ENCODE data around the gene JMJD1C. TPM values are rescaled to one million over a fixed set of nuclear protein-coding genes. Genes with fewer than 3 reads are reported as not detected.

JMJD1C gene
- total and polyA plus RNA-seq, 12 donors: 36.0 to 124 (median 57.2) TPM

DNA sequence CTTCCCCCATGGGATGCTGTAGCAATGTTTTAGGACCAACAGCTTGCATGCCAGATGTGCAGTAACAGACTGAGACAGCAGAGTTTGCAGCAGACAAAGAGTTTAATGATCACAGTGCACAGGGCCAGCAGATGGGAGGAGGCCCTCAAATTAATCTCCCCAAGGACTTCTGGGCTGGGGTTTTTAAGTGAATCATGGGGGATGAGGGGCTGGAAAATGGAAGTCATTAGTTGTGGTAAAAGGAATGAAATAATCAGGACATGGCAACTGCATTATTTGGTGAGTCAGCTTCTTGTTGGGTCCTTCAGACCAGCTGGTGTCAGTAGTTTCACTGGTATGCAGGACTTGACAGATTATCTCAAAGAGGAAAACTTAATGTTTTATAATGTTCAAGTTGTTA is 345.2 kb downstream of the JMJD1C start:
- Histone ChIP-seq H3K9me3 (replicated peaks in 1 of 3) (no peaks in the 10 kb centered on the region), H3K4me1 (replicated peaks in 1 of 2) (peaks cover 0 to 4% of the 10 kb centered on the region in 2 donors), H3K27me3 (no peaks in the 10 kb centered on the region), H3K36me3 (replicated peaks in 1 of 2) (no peaks in the 10 kb centered on the region), H3K27ac (no peak overlapping the region), H3K4me3 (no peak overlapping the region)
- TF ChIP-seq POLR2A (IDR thresholded peaks at IDR 0.05) (no peak), CTCF (IDR thresholded peaks at IDR 0.05) (no peak)
- intact Hi-C loops (cut with DNase I): no loop called here
- peak in 1 of 7 donors; percentile 15 for DNase-seq

DNA sequence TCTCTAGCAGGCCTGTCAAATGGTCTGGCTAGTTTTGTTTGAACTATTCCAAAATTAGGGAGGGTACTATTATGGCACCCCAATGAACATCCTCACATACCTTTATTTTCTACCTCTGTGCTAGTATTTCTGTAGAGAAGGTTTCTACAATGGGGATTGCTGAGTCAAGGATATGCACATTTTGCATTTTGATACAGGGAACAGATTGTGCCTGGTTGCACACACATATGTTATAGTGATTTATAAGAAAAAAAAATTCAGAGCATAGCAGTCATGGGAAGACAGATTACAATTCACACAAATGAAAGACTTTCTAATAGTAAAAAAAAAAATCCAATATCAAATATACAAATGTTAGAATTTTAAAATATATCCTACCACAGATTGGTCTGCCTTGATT is 346.7 kb downstream of the JMJD1C start:
- Histone ChIP-seq H3K27me3 (no peaks in the 10 kb centered on the region), H3K27ac (no peak overlapping the region), H3K4me1 (replicated peaks in 1 of 2) (peaks cover 0 to 14% of the 10 kb centered on the region in 2 donors), H3K9me3 (replicated peaks in 1 of 3) (no peaks in the 10 kb centered on the region), H3K4me3 (no peak overlapping the region), H3K36me3 (replicated peaks in 1 of 2) (no peaks in the 10 kb centered on the region)
- no peak for DNase-seq
- intact Hi-C loops (cut with DNase I): no loop called here
- no peak for TF ChIP-seq CTCF (IDR thresholded peaks at IDR 0.05)
- no peak for TF ChIP-seq POLR2A (IDR thresholded peaks at IDR 0.05)

MicroRNAs within 50 kb of the gene (microRNA counts, 767-probe panel; counts per million panel counts)
- 0 counts per million in 2 donors for microRNA hsa-miR-1296

Small RNA genes lying within 50 kb of the gene (microRNA-seq; reads per million reads assigned to microRNA genes)
- 44.2 to 346 (median 156) reads per million in 3 donors for gene MIR1296

Small RNA genes lying within 50 kb of the gene (small RNA-seq; reads per million reads assigned to genes)
- gene AC022022.1 (0 reads per million in 2 donors), gene MIR1296 (0.36 to 1.3 reads per million in 2 donors)

Other genes with a start within 250 kb of the JMJD1C start
- 10 to 100 TPM; 31.2 to 79.8 (median 50.9) TPM for gene REEP3, start 55.4 kb upstream of the JMJD1C start, total RNA-seq
- 10 to 100 TPM in 1 of 3 donors, 1 to 10 TPM in 2; 5.1 to 49.3 (median 9.3) TPM for gene REEP3, start 55.4 kb upstream of the JMJD1C start, polyA plus RNA-seq

Measured in adrenal gland (tissue), 12 donors.